ENCODE data around the gene VIPR2. TPM values are rescaled to one million over a fixed set of nuclear protein-coding genes. Genes with fewer than 3 reads are reported as not detected.
"Not testable (repeated sequence)": the region's sequence is repeated elsewhere in the genome, so short reads cannot be mapped to it uniquely, and the experiment has no call there.

Gene VIPR2
- total RNA-seq, 1 experiment from 2014 or later = not detected

DNA sequence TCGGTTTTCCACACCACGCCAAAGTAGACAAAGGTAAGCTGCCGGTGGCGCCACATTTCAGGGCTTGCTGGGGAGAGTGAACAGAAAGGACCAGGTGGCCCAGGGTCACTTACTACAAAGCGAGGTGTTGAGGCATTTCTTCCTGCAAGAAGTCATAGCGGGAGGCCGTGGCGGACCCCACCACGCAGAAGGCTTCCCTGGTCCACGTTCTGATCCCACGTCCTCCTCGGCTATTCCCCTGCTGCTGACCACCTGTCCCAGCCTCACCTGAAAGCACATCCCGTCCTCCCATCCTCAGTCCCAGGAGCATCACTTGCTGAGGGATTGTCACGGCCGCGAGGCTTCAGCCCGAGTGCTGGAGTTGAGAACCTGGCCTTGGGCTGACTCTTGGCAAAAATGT lies 149.2 kb downstream of the VIPR2 start:
- DNase-seq (ENCODE audit: low read depth) = no peak

DNA sequence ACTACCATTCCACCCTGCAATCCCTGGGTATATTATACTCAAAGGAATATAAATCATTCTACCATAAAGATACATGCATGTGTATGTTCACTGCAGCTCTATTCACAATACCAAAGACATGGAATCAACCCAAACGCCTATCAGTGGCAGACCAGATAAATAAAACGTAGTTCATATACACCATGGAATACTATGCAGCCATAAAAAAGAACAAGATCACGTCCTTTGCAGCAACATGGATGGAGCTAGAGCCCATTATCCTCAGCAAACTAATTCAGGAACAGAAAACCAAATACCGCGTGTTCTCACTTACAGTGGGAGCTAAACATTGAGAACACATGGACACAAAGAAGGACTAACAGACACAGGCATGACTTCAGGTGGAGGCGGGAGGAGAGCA lies 150.0 kb downstream of the VIPR2 start:
- no peak for DNase-seq (ENCODE audit: low read depth)

DNA sequence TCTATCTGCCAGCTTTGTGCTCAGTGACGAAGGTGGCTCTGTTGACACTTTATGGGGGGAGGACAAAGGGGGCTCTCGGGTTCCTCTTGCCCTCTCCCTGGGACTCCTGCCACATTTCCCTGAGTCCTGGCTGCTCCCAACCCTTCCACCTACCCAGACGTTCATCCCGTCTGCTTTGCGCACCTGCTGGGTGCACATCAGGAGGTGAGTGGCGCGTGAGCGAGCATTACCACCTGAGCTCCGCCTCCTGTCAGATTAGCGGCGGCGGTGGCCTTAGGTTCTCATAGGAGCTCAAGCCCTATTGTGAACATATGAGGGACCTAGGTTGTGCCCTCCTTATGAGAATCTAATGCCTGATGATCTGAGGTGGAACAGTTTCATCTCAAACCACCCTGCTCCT lies 151.1 kb downstream of the VIPR2 start:
- no peak for DNase-seq (ENCODE audit: low read depth)

DNA sequence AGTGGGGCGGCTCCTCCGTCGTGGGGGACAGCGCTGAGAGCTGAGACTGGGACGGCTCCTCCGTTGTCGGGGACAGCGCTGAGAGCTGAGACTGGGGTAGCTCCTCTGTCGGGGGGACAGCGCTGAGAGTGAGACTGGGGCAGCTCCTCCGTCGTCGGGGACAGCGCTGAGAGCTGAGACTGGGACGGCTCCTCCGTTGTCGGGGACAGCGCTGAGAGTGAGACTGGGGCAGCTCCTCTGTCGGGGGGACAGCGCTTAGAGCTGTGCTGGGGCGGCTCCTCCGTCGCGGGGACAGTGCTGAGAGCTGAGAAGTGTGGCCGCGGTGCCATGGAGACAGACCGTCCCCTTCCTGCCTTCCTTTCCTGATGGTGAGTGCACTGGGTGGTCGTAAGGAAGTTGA lies 151.9 kb downstream of the VIPR2 start:
- DNase-seq (ENCODE audit: low read depth) = no peak

DNA sequence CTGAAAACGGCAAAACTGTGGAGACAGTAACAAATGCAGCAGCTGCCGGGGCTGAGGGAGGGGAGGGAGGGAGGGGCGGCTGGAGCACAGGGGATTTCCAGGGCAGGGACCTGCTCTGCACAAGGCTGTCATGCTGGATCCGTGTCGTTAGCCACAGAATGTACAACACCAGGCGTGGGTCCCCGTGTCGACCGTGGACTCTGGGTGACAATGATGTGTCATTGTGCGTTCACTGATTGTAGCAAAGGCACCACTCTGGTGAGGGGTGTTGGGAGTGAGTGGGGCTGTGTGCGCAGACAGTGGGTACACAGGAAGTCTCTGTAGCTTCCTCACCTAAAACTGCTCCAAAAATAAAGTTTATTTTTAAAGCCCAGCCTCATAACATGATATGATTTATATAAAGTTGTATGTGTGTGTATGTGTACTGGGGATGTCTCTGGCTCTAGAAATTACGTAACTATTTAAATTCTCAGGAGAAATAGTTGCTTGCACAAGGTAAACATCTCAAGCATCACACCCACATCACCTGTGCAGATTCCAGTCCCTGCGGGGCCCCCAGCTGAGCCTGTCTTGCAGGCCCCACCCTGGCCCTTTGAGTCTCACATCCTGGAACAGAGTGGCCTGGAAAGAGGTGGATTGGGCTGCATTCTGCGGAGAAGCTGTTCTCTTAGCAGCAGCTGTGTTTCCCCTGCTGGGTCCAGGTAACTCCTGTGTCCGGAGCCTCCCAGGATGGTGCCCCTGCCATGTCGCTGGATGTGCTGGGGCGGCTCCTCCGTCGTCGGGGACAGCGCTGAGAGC lies 152.6 kb downstream of the VIPR2 start:
- DNase-seq (ENCODE audit: low read depth) = no peak

DNA sequence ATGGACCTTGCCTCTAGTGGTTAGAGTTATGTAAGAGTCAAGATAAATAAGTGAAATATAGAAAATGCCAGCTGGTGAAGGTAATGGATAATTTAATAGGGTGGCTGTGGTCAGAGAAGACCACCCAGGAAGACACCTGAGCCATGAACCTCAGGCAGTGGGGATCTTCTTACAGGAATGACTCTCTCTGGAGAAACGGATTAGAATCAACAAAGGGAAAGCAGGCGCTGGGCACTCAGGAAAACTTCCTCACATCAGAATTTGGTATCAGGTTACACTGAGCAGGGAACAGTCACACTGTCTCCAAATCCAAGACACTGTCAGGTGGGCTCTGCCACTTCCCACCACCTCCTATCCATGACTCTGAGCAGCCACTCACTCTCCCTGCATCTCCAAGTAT lies 155.7 kb downstream of the VIPR2 start:
- no peak for DNase-seq (ENCODE audit: low read depth)

DNA sequence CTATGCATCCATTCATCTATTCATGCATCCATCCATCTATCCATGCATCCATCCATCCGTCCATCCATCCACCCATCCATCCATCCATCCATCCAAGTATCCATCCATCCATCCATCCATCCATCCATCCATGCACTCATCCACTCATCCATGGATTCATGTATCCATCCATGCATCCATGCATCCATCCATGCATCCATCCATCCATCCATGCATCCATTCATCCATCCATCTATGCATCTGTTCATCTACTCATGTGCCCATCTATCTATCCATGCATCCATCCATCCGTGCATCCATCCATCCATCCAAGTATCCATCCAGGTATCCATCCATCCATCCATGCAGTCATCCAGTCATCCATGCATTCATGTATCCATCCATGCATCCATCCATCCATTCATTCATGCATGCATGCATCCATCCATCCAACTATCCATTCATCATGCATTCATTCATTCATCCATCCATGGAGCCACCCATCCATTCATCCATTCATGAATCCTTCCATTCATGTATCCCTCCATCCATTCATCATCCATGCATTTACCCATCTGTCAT lies 156.3 kb downstream of the VIPR2 start:
- DNase-seq (ENCODE audit: low read depth) = no peak

DNA sequence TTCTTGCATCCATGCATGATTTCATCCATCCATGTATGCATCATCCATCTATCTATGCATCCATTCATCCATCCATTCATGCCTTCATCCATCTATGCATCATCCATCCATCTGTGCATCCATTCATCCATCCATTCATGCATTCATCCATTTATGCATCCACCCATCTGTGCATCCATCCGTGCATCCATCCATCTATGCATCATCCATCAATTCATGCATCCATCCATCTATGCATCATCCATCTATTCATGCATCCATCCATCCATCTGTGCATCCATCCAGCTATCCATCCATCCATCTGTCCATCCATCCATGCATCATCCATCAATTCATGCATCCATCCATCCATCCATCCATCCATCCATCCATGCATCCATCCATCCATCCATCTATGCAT lies 157.0 kb downstream of the VIPR2 start:
- DNase-seq (ENCODE audit: low read depth) = no peak

DNA sequence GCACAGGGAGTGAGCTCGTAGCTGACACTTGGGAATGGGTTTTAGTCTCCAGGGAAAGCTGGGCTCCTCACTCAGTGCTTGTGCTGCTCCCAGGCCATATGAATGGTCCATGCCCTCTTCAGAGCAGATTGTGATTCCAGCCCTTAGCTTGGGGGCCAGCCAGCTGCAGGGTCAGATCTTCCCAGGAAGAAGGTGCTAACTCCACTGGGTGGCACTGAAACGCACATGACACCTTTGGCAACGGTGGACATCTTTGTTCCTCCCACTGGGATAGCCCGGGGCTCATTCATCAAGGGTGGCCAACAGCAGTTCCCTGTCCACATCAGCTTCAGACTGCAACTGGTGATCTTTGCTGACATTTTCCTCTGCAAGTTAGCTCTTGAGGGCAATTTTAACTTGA lies 159.1 kb downstream of the VIPR2 start:
- DNase-seq (ENCODE audit: low read depth) = no peak

DNA sequence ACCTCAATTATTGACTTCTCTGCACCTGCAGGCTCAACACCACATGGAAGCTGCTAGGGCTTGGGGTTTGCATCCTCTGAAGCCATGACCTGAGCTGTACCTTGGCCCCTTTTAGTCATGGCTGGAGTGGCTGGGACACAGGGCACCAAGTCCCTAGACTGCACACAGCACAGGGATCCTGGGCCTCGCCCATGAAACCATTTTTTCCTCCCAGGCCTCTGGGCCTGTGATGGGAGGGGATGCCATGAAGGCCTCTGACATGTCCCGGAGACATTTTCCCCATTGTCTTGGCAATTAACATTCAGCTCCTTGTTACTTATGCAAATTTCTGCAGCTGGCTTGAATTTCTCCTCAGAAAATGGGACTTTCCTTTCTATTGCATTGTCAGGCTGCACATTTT lies 160.7 kb downstream of the VIPR2 start:
- not testable (repeated sequence) for DNase-seq (ENCODE audit: low read depth)

DNA sequence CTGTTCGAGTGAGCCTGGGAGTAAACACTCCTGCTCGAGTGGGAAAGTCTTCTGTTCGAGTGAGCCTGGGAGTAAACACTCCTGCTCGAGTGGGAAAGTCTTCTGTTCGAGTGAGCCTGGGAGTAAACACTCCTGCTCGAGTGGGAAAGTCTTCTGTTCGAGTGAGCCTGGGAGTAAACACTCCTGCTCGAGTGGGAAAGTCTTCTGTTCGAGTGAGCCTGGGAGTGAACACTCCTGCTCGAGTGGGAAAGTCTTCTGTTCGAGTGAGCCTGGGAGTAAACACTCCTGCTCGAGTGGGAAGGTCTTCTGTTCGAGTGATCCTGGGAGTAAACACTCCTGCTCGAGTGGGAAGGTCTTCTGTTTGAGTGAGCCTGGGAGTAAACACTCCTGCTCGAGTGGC lies 162.6 kb downstream of the VIPR2 start:
- not testable (repeated sequence) for DNase-seq (ENCODE audit: low read depth)

DNA sequence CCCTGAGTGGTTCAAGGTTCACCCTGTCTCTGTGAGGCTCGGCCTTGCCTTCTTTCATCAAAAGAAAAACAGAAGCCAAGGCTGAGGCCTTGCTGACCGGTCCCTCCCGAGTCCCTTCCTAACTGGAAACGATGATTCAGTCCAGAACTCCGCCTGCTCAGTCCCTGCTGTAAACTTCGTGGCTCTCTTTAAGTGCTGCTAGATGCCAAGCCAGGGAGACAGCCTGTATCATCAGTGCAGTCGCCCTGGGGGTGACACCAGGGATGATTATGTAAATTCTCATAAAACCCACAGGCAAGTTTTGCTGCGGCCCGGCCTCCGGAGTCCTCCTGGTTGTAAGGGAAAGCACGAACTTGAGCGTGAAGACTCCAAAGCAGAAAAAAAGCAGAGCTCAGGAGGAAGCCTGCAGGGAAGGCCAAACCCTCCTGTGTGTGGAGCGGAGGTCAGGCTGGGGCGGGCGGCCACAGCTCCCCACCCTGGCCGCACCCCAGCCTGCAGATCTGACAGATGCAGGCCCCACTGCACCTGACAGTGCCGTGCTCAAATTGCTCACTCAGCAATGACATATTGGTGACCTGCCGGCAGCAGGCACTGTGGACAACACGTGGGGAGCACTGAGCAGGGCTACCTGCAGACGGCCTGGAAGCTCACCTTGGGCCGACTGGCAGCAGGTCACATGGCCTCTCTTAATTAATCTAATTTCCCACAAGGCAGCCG lies 164.9 kb downstream of the VIPR2 start:
- peak; percentile 46 for DNase-seq (ENCODE audit: low read depth)

DNA sequence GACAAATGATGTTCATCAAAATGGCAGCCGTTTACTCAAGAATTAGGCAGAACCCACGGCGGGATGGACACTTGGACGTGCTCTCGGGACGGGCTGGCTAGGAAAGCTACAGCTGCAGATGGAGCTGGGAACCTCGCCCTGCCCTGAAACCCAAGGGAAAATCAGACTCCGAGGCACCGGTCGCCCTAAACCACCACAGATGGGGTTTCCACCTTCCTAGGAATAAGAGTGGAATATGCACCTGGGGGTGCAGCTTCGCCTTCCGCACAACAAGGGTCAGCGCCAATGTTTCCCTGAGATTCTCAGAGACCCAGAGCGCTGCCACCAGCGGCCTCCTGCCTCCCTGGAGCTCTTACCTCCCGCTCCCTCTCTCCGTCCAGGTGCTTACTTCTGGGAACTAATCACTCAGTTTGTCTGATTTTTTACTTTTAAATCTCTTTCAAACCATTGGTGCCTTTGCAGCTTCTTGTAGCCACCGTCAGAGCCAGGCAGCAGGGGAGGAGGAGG lies 165.6 kb downstream of the VIPR2 start:
- DNase-seq (ENCODE audit: low read depth) = no peak

Measured in M059J (cell line).